DMS53 (cell line): ENCODE results near the gene CRP.

Source experiments
- DNase-seq: peaks from one replicate; lab custom pipeline; 2025; lab: John Stamatoyannopoulos, UW

CRP gene, protein sequence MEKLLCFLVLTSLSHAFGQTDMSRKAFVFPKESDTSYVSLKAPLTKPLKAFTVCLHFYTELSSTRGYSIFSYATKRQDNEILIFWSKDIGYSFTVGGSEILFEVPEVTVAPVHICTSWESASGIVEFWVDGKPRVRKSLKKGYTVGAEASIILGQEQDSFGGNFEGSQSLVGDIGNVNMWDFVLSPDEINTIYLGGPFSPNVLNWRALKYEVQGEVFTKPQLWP

GRCh38 chr1:159714529-159714928 is at the start of gene CRP:
TSS of gene CRP (minus strand) at chr1:159714589. CDS start at chr1:159714485, 104 bp downstream.
- DNase-seq, result no peak

DNA sequence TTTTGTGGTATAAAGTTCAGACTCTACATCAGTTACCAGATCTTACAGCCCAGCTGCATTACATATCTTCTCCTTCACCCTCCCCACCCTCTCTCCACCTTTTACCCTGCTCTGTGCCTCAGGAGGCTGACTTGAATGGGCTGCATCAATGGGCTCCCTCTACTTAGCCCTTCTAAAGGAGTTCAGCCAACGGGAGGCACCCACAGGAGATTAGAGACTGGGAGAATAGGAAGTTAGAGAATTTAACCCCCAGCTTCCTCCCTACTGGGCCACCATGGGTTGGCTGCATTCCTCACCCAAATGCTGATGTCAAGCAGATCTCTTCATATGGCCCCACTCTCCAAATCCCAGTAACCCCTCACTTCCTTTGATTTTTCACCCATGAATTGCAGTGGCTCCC is 49.3 kb upstream of the CRP start:
- no peak for DNase-seq

DNA sequence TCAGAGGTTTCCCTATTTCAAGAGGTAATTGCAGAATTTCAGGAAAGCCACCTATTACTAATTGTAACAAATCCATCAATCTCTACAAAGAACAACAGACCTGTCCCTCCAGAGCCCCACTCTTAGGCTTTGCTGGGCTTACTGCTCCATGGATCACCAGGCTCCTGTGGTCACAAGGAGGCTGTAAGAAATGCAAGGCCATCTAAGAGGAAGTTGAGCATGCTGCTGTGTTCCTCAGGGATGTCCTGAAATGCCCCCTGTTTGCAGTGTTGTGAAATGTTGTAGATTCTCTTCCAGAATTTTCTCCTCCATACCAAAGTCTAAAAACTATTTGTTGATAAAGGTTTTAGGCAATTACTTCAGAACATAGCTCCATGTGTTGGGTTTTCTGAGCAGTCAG is 42.0 kb upstream of the CRP start:
- no peak for DNase-seq

DNA sequence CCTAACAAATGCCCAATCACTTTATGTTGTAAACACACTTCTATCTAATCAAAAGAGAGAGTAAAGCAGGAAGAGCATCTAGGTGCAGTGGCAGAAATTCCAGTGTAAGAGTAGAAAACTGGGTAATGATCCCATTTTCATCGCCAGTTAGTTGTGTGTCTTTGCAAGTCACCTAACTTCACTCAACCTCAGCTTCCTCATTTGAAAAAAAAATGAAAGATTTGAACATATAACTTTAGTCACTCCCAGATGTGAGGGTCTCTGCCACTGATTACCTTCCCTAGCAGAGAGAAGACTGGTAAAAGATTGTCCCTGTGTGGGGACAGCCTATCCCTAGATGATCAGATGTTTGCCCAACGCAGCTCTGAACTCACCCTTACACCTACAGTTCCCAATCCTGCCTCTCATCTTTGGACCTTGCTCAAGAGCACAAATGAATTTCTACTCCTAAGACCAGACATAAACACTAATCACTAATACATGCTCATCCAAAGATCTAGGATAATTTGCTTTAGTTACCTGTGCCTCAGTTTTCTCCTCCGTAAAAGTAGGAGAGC is 41.1 kb upstream of the CRP start:
- DNase-seq, result no peak

GRCh38 chr1:159753386-159753785 is 39.0 kb upstream of the CRP start:
- DNase-seq, result no peak

- DNase-seq, result no peak
These were observed 37.8 kb upstream of the CRP start for GRCh38 chr1:159752135-159752580.

DNA sequence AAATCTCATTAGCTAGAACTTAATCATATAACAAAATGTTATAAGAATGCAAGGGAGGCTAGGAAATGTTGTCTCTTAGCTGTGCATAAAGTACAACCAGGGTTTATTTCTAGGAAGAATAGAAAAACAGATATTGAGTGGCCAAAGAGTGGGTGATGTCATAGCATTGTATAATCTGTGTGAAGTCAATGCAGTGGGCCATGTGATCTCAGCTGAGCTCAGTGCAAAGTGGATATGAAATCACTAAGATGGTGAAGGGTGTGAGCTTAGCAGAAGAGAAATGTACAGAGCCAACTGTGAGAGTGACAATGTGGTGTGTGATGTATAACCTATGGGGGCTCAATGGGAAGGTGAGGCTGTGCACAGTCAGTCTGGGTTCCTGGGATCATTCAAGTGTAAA is 36.6 kb upstream of the CRP start:
- DNase-seq, result peak; percentile 43

DNA sequence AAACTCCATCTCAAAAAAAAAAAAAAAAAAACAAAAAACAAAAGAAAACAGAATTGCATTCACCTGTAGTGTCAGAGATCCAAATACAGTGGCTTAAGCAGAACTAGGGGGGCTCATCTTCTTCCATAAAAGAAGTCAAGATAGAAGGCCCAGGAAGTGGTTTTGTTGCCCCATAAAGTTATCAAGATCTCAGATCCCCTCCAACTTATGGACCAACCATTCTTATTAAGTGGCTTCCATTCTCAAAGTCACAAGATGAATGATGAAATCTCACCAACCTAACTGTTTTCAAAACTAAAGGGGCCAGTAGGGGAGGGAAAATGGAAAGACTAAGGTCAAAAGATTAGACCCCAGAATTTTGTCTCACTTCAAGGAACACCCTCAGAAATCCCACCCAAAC is 36.2 kb upstream of the CRP start:
- no peak for DNase-seq

GRCh38 chr1:159749630-159750029 is 35.2 kb upstream of the CRP start:
- no peak for DNase-seq

GRCh38 chr1:159748370-159748769 is 34.0 kb upstream of the CRP start:
- no peak for DNase-seq

DNA sequence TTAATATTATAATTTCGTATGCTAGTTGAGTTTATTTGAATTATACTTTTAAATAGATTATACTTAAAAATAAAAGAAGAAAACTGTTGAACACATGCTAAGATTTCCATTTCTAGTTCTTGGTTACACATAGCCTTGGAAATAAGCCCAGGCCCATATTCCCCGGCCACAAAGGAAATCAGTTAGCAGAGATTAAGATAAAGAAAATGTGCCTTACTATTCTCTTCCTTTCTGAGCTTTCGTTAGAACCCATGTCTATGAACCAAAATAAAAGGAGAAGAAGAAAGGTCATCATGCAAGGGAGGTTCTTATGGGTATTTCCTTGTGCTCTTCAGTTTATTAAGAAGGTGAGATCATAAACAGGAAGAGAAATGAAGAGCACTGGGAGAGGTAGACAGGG is 32.3 kb upstream of the CRP start:
- DNase-seq, result no peak

GRCh38 chr1:159743651-159744410 is 29.4 kb upstream of the CRP start:
- no peak for DNase-seq

GRCh38 chr1:159737238-159737916 is 23.0 kb upstream of the CRP start:
- DNase-seq, result peak; percentile 64

- DNase-seq, result peak; percentile 6
These were observed 8.8 kb upstream of the CRP start for GRCh38 chr1:159723188-159723587.

- DNase-seq, result no peak
These were observed 5.6 kb upstream of the CRP start for GRCh38 chr1:159719990-159720389.

DNA sequence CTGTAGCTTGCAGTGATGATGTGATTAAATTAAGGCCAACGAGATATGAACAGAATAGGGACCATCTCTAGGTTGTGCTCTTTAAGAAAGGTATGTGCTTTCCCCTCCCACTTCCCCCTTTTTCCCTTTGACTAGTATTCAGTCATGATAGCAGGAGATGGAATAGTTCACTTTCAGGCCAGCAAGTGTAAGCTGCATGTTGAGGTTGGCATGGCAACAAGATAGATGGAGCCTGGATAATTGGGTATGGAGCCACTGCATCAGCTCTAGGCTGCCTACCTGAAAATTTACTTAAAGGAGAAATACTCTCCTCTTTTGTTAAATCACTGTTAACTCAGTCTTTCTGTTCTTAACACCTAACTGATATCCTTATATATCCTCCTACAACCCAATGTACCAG is 1.5 kb upstream of the CRP start:
- DNase-seq, result no peak

- no peak for DNase-seq
These were observed 2.3 kb downstream of the CRP start for GRCh38 chr1:159712080-159712479.

DNA sequence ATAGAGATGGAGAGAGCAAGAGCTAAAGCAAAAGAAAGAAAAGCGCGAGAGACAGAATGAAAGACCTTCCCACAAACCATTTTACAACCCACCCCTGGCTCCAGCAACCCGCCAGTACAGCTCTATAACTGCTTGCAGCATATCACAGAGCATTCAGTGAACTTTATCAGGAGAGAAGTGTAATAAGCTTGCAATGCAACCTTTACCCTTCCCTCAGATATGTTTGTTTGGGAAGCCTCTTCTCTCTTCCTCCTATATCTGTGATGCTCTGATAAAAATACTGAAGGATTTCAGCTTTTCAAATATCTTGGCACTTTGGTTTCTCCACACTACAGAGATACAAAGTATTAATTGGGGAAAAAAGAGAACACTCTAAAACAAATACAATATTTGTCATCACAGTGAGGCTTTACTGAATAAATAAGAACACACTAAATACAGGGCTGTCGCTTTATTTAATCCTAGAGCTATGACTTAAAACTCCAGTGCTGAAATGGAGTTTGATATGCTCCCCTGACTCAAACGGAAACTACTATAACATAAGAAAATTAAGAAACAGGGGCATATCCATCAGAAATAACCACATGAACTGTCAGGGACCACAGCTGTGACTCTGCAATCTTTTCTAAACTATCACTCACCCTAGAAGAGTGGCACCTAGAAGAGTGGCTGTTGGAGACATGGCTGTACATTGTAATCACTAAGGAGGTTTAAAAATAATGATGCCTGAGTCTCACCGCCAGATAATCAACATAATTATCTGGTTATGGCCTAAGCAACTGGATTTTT is 6.7 kb downstream of the CRP start:
- DNase-seq, result no peak

DNA sequence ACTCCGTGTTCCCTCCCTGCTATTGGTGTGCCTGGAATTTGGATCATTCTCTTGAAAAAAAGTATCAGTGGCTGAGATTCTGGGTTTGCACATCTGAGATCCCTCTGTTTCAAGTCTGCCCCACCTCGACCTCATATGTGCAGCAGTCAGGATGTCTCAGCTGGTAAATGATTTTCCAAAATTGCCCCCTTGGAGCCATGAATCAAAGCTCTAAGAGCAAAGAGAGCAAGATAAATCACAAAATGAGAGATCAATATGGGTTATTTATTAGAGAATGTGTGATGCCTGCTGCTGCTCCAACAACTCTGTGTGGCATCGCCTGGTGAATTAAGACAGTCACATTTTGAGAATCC is 8.5 kb downstream of the CRP start:
- DNase-seq, result no peak

GRCh38 chr1:159705251-159705903 is 9.0 kb downstream of the CRP start:
- no peak for DNase-seq

DNA sequence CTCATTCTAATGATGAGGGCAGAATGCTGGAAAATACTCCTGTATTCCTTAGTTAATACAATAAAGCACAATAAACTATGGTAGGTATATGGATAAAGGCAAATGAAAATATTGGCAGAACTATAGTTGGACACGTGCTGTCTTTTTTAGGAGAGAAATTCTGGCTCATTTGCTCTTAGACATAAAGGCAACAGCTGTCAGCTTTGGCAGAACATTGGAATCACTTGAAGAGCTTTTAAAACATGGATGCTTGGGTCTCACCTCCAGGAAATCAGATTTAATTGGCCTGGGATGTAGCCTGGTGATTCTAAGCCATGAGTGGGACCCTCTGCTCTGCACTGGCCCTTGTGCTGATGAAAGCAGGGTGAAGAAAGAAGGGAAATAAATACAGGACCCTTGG is 9.9 kb downstream of the CRP start:
- no peak for DNase-seq

- DNase-seq, result no peak
These were observed 14.1 kb downstream of the CRP start for GRCh38 chr1:159700312-159700711.
